GM19324 (cell line): ENCODE results near the gene TMEM240.
"Not testable (repeated sequence)": the region's sequence is repeated elsewhere in the genome, so short reads cannot be mapped to it uniquely, and the experiment has no call there.

Experiments used
- ATAC-seq: cut with Tn5 transposase; IDR thresholded peaks from one replicate; pipeline ENCODE4 v1.9.1; 2021; ENCODE audit warnings: mild to moderate bottlenecking, moderate library complexity; ENCODE audit not compliant: unreplicated experiment, low FRiP score

The TMEM240 gene

DNA sequence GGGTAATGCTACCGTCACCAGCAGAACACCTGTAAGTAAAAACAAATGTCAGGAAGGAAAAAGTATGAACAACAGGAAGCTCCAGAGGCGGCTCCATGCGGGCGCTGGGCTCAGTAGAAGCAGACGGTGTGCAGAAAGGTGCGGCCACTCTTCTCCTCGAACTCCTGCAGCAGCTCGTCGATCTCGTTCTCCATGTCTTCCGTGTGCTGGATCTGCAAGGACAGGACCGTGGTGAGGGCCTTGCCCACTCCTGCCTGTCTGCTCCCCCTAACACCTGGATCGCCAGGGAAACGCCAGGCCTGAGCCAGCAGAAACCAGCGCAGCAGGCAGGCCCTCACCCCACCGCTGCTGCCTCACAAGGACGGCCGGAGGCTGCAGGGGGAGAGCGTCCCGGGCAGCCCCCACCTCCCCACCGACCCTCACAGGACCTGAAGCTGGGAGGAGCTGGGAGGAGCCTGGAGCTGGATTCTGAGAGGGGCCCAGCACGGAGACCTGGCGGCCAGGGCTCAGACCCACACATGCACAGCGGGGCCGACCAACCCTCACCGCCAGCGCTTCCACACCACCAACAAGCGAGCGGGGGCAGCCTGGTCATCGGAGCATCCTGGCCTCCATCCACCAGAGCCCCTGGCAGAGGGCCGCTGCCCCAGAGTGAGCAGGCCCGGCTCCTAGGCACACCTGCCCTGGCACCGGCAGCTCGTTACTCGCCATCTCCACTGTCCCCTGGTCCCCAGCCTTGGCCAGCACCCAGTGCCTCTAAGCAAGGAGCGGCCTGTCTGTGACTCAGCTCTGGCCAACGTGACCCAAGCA is 1.7 kb upstream of the TMEM240 start:
- no peak for ATAC-seq

DNA sequence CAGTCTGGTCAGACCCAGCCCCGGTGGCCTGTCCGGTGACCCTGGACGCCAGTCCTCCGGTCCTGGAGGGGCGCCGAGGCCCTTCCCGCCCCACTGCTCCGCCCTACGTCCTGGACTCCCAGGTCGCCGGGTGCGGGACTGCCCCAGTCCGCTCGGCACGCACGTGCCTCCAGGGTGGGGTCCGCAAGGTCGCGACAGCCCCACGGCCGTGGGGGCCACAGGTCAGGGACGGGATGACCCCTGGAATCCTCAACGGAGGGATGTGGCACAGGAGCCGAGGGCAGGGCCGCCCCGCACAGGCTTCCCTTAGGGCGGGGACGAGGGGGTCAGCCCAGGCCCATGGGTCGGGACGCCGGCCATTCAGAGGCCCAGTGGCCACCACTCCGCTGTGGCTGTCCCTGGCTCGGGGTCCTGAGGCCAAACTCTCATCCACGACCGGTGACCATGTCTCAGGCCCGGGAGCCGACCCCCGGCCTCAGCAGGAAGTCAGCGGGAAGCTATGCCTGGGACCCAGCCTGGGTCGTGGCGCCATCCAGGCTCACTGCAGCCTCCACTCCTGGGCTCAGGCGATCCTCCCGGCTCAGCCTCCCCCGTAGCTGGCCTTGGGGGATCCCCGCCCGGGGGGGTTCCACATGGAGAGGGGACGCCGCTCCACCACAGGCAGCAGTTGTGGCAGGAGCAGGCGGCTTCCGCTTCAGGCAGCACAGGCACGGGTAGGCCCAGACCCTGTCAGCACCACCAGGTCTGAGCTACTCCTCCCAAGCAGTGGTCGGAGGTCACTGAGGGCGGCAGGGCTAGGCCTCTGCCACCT is 599 bp upstream of the TMEM240 start:
- no peak for ATAC-seq

DNA sequence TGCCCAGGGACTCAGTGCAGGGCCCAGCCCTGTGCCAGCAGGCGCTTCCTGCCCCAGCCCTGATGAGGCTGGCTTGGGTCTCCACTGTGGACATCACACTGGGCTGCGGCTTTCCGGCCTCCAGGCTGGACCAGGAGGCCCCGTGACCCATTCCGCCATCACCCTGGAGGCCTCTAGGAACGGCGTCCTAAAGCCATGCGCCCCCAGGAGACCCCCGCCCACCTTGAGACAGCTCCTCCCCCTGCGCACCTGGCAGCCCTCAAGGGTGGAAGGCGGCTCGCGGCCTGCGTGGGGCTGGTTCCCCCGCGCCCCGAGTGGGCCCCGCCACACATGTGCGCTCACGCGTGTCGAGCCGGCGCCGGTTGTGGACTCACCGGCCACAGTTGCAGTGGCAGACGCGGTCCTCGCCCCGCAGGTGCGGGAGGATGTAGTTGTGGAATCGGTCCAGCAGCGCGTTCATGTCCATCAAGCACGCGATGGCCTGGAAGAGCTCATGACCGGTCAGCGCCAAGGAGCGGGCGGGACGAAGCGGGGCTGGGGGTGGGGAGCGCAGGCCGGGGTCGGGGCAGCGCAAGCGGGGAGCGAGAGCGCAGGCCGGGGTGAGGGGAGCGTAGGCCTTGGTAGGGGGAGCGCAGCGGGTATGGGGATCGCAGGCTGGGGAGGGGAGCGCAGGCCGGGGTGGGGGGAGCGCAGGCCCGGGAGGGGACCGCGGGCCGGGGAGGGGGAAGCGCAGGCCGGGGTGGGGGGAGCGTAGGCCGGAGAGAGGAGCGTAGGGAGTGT is 924 bp downstream of the TMEM240 start:
- no peak for ATAC-seq

DNA sequence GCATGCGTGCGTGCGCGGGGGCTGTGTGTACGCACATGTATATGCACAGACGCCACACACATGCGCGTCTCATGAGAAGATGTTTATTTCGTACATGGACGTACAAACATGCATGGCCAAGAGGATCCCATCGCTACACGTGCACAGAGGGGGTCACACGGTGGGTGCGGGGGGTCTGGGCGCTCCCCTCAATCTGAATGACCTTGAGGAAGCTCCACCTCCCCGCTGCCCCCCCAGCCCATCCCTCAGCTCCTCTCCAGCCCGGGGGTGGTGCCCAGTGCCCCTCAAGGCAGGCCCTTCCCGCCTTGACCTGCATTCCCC is 1.5 kb downstream of the TMEM240 start:
- no peak for ATAC-seq

DNA sequence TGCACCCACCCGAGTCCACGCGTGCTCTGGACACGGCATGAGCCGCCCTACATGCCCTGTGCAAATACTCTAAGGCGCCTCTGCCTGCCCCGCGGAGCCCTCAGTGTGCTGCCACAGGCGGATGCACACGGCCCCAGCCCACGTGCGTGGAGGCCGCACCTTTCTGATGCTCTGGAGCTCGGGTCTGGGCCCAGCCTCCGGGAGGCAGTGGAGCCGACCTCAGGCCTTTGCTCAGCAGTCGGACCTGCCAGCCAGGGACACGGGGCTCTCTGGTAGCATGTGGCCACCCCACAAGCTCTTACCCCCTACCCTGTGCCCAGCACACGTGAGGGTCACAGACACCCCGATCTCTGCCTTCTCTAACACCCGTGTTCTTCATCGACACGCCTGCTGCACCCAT is 2.1 kb downstream of the TMEM240 start:
- ATAC-seq, result no peak

DNA sequence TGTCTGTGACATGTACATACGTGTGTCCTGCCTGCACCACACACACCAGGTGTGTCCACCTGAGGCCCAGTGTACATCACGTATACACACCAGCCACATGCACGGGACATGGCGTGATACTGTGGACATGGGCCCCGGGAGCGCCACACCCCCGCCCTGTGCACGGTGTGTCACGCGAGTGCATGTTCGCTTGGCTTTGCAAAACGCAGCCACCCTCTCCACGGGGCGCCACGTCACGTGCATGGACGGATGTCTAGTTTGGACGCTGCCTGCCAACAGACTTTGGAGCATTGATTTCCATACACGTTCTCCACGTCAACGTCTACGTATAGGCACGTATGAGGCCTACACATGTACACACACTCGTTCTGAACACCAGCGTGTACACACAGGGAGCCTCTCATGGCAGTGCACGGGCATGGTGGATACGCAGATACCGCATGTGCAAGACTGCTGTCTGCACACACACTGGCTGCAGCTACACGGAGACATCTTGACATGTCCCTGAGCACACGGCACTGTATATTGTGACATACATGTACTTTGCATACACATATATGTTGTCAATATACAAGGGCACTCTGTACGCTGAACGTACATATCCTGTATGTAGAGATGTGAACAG is 2.7 kb downstream of the TMEM240 start:
- no peak for ATAC-seq

DNA sequence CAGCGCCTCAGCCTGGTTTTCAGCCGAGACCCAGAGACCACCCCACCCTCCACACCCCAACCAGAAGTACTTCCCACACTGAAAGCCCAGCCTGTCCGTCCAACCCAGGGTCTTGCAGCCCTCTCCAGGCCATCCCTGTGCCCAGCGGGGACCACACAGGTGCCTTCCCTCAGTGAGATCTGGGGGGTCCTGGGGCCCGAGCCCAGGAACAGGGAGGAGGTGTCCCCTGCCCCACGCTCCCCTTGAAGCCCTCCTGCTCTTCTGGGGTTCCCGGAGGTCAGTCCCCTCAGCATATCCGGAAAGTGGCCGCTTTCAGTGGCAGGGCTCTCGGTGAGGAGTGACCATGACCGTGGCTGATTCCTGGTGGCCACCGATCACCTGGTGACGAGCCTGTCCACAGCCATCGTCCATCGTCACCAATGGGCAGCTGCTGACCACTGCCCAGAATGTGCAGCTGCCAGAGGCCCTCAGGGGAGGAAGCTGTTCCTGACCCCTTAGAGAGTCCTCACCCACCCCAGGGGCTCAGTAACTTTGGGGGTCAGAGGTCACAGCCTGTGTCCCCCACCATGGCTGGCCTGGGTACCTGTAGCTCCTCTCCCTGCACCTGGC is 3.4 kb downstream of the TMEM240 start:
- ATAC-seq, result no peak

DNA sequence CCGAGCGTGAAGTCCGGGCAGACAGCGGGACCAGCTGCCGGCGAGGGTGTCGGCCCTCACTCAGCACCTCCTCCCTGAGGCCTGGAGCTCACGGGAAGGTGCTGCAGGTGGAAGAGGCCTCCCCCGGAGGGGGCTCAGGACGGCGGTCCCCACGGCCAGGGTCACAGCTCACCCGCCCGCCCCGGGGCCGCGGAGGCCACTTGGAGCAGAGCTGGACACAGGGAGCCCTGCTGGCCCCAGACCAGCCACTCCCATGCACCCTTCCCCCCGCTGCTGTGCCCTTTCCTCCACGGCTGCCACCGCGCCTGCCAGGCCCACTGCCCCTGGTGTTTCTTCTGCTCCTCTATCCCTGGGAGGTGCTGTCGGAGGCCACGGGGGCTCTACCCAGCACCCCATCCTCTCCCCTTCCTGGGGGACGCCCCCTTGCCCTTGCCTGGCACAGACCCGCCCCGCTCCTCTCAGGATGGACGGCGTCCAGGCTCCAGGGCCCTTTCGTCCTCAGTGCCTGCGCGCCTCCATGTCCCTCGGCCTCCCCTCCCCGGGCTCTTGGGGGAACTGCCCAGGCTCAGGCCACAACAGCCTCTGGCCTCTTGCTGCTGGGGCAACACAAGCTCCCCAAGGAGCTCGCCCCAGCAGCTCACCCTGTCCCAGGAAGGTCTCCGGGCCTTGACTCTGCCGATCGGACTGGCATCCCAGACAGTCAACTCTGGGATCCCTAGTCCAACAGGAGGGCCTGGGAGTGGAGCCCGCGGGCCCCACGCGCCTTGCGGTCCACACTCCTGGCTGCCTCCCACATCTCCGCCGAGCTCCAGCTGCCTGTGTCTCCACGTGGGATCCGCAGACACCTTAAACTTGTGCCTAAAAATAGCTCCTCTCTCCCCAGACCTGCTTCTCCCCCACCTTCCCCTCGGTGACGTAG is 4.1 kb downstream of the TMEM240 start:
- ATAC-seq, result no peak

DNA sequence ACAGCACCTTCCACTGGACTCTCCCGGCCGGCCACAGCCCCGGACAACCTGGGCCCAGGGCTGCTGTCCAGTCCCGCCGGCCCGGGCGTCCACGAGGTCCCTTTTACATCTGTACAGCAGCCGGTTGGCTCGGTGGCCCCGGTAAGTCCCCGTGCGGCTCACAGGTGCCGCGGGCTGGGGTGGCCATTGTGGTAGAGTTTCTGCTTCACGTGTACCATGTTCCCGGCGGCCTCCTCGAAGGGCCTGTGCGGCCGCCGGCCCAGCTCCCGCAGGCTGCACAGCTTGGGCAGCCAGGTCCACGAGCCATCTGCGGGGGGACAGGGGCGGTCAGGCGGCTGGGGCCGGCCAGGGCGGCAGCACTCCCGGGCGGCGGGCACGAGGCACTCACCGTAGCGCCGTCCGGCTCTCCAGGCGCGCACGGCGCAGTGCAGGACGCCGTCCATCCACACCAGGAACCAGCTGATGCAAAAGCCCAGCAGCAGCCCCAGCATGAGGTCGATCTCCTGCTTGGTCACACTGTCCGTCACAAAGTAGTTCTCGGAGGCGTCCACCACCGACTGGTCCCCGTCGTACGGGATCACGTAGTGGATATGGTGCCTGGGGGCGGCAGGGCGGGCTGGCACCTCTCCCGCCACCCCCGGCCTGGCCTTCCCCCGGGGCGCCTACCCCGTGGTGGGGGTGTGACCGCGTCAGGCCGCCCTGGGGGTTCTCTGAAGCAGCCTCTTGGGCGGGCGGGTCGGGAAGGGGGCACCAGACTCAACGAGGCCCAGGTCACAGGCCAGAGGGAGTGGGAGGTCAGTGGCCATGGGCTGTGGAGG is 5.0 kb downstream of the TMEM240 start:
- no peak for ATAC-seq

DNA sequence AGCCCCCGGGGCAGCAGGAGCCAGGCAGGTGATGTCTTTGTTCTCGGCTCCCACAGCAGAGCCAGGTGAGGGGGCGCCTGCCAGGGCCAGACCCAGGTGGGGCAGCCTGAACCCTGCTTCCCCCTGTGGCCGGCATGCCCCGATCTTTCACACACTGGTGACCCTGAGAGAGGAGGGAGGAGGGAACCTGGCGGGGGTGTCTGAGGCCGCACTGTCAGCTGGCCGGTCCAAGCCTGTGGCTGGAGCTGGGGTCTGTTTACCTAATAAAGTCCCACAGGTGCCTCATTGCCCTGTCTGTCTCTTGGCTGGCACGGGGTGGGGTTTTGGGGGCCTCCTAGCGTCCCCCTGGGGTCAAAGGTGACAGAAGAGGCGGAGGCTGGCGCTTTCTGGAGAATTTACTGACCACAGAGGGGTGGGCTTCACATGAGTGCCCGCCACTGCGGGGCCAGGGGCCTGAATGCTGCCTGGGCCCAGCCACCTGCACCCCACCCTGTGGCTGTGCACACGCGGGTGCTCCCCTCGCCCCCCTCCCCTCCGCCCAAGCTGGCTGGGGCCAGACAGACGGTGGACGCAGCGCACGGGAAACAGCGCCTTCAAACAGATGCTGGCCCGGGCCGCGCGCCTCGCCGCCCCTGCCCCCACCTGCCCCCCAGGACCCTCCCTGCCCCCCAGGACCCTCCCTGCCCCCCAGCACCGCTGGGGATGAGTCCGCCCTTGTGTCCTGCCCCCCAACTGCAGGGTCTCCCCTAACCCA is 5.8 kb downstream of the TMEM240 start:
- no peak for ATAC-seq

DNA sequence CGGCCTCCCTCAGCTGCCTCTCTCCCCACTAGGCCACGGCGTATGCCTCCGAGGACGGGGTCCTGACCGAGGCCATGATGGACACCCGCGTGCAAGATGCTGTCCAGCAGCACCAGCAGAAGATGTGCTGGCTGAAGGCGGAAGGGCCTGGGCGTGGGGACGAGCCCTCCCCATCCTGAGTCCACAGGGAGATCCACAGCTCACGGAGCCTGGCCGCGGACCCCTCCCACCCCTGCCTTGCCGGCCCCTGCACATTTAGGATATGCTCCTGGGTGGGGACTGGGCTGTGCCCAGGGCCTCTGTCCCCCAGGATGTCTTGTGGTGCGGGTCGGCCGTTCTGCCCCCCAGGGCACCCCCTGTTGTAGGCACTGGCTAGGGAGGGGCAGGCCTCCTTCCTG is 6.5 kb downstream of the TMEM240 start:
- ATAC-seq, result not testable (repeated sequence)

DNA sequence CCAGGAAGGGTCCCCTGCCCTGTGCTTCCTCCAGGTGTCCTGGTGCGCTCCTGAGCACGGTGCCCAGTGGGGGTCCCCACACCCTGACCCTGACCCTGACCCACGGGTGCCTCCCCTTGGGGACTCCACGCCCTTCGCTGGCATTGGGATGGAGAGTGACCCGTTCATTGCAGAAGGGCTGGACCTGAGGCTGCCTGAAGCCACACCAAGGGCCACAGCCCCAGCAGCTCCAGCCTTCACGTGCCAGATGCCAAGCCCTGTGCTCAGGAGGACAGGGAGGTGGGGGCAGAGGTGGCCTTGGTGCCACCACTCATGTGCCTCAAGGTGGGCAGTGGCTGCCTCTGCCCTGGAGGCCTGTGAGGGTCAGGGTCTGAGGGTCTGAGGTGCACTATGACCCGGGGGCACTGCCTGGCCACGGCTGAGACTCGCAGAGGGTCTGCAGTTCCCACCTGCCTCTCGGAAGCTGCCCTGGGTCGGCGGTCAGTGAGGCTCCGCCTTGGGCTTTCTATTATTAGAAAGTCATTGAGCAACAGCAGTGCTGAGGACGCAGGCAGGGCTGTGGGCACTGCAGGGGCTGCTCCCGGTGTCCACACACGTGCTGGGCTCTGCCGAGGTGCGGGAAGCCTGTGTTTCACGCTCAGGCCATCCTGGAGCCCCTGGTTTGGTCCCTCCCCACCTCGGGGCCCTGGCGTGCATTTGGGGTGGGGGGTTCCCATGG is 7.1 kb downstream of the TMEM240 start:
- not testable (repeated sequence) for ATAC-seq

DNA sequence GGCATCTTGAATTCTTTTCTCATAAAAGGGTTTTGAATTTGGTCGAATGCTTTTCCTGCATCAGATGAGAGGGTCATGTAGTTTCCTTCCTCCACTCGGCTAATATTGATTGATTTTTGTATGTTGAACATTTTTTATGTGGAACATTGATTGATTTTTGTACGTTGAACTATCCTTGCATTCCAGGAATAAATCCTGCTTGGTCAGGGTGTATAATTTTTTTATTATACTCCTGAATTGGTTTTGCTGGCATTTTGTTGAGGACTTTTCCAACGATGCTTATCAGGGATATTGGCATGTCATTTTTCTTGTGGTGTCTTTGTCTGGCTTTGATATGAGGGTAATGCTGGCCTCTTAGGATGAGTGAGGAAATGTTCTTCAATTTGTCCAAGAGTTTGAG is 8.5 kb downstream of the TMEM240 start:
- no peak for ATAC-seq

DNA sequence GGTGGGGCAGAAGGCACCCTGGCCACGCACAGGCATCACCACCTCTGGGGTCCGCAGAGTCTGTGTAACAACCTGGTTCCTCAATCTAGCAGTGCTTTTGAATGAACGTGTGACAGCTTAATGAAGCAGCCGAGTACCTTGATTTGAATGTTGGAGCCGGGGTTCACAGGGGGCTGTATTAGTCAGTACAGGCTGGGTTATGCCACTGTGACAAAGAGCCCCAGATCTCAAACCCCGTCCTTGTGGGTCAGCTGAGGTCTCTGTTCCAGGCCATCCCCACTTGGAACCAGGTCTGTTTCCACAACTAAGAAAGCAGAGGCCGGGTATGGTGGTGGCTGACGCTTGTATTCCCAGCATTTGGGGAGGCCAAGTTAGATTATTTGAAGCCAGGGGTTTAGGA is 10.5 kb downstream of the TMEM240 start:
- ATAC-seq, result no peak

DNA sequence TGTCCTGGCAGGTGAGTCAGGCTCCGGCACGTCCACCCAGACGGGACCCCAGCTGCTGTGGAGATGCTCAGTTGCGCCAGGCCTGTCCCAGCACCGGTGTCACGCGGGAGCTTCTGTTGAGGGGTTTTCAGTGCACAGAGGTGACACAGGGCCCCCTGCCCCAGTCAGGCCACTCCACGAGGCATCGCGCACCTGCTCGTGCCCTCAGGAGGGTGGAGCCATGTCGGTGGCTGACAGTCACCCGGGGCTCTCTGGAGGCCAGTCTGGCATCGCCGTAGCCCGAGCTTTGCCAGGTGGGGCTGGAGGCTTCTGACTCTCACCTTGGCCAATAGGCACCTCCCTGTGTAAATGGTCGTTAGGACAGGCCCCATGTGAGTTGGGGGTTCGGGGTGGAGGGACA is 11.1 kb downstream of the TMEM240 start:
- no peak for ATAC-seq

DNA sequence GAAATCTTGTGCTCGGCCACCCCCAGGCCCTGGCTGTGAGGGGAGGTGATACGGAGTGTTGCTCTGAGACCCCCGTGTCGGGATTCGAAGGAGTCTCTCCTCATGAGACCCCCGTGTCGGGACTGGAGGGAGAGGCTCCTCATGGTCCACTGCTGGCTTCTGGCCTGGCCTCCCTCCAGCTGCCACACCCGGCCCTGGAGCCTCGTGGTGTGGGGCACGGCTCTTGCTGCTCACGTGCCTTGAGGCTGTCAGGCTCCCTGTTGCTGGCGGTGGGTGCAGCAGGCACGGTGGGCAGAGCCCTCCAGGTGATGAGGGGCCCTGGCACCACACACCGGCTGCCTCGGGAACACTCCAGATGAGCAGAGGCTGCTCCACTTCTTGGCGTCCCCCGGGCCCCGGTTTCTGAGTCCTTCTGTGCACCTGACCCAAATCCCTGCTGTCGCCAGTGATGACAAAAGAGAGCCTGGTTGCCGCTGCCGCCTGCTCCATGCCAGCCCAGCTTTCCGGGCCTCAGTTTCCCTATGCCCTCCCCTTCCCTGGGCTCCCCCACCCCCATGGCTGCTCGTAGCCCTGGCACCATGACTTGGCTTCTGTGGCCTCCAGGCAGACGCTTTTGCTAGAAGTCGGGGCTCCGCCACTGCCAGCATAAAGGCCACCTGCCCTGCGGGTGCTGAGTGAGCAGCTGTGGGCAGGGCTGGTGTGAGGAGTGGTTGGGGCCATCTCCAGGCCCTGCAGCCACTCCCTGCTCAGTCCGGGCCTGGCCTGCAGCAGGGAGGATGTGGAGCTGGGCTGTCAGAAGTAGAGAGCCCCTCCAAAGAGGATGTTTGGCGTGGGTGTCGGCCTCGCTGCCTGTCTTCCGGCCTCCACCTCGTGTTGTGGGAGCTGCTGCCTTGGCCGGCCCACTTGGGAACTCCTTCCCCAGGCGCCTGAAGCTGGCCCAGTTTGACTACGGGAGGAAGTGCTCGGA is 11.8 kb downstream of the TMEM240 start:
- ATAC-seq, result no peak
